Lung (tissue), 12 donors: ENCODE results near the gene PTGDS. TPM values are rescaled to one million over a fixed set of nuclear protein-coding genes. Genes with fewer than 3 reads are reported as not detected.
A peak's percentile ranks its signal among the peaks of the same experiment; 100 is the strongest.
"Not testable (repeated sequence)": the region's sequence is repeated elsewhere in the genome, so short reads cannot be mapped to it uniquely, and the experiment has no call there.

Source experiments
- ATAC-seq: fragments of 200-7000 bp; cut with Tn5 transposase; one replicate; pipeline ENCODE4 v1.9.1; 2020; ENCODE audit warnings: moderate number of reproducible peaks; ENCODE audit not compliant: insufficient read depth, low FRiP score
- DNase-seq, 3 donors: peaks; one replicate each; pipeline ENCODE4 v3.0.0-alpha.2; 2013 to 2017
- H3K27ac ChIP-seq, 2 donors: one replicate each; pipeline ENCODE4 v1.5.1; 2013; ENCODE audit warnings: mild to moderate bottlenecking in 2 of 2, moderate library complexity in 2 of 2, control low read depth in 1 of 2, inconsistent platforms in 1 of 2, low read depth in 1 of 2, low read length in 1 of 2
- H3K27me3 ChIP-seq, 3 donors: one replicate each; pipeline ENCODE4 v1.5.1; 2013; ENCODE audit warnings: low read length in 2 of 3; ENCODE audit not compliant: control insufficient read depth in 3 of 3, insufficient read depth in 3 of 3
- H3K36me3 ChIP-seq, 4 donors: one replicate each; pipeline ENCODE4 v1.5.1; 2013; ENCODE audit warnings: low read length in 4 of 4, mild to moderate bottlenecking in 1 of 4, moderate library complexity in 1 of 4; ENCODE audit not compliant: control insufficient read depth in 4 of 4, insufficient read depth in 4 of 4
- H3K4me1 ChIP-seq, 5 donors: one replicate each; pipeline ENCODE4 v1.5.1; 2013; ENCODE audit warnings: low read length in 5 of 5, mild to moderate bottlenecking in 2 of 5, moderate library complexity in 1 of 5; ENCODE audit not compliant: control insufficient read depth in 5 of 5, insufficient read depth in 5 of 5
- H3K4me3 ChIP-seq: one replicate; pipeline ENCODE4 v1.5.1; 2013; ENCODE audit warnings: mild to moderate bottlenecking, control low read depth, moderate library complexity
- H3K9ac ChIP-seq, 2 donors: one replicate each; pipeline ENCODE4 v1.5.1; 2013; ENCODE audit warnings: low read length in 2 of 2, control low read depth in 1 of 2; ENCODE audit not compliant: insufficient read depth in 1 of 2
- H3K9me3 ChIP-seq, 4 donors: one replicate each; pipeline ENCODE4 v1.5.1; 2013; ENCODE audit warnings: low read length in 3 of 4, mild to moderate bottlenecking in 1 of 4, moderate library complexity in 1 of 4; ENCODE audit not compliant: control insufficient read depth in 4 of 4, insufficient read depth in 3 of 4
- CTCF ChIP-seq: IDR thresholded peaks from 2 replicates; pipeline ENCODE4 v1.5.1; 2012; ENCODE audit warnings: mild to moderate bottlenecking; ENCODE audit errors: control extremely low read depth, extremely low read depth
- WGBS, 2 donors: extraction: QIAGEN DNeasy Blood & Tissue Kit; methylation state at CpG; one replicate each; pipeline ENCODE4 v1.1.7; 2013; 5-methylcytosine and 5-hydroxymethylcytosine counted together
- polyA plus RNA-seq, 2 donors: library from polyadenylated mRNA; stranded (reverse); fragments of 200-250 nt; gene quantifications; one replicate each; pipeline ENCODE4 v1.2.1, GENCODE V29; 2013
- total RNA-seq, 2 donors: library from RNA; depleted of rRNA in 1 of 2; stranded (reverse); fragments of >200 nt in 1 of 2; gene quantifications; one replicate each; pipeline ENCODE4 v1.2.1, GENCODE V29; 2014 to 2021
- donor health status: control.
- donor health status: control.
- donor health status: Bipolar disorder and iron deficiency.
- donor health status: healthy.
- donor health status: DM: yes; HTN: yes; CAD: no.

Gene PTGDS
- total and polyA plus RNA-seq, 4 donors, result 19.4 to 159 (median 93.7) TPM

GRCh38 chr9:137002646-137003041 is 25.3 kb downstream of the PTGDS start:
- 88 to 92% methylated on average over 10 of the region's 10 CpGs for WGBS, 2 donors

GRCh38 chr9:137004285-137004684 is 27.0 kb downstream of the PTGDS start:
- not testable (repeated sequence) for H3K4me1 ChIP-seq, H3K27ac ChIP-seq, H3K9me3 ChIP-seq, H3K36me3 ChIP-seq, H3K9ac ChIP-seq, DNase-seq, H3K27me3 ChIP-seq, ATAC-seq, H3K4me3 ChIP-seq
- 41 to 45% methylated on average over 17 of the region's 17 CpGs for WGBS, 2 donors
- peak; percentile 5 for TF ChIP-seq CTCF

More at GRCh38 chr9:137002646-137003041, 25.3 kb downstream of the PTGDS start:
- DNase-seq, result no peak
- Histone ChIP-seq H3K4me3 (no peak overlapping the region), H3K9ac (no peak overlapping the region), H3K27me3 (no peaks in the 10 kb centered on the region), H3K4me1 (peaks cover 0 to 8% (median 0%) of the 10 kb centered on the region in 5 donors), H3K9me3 (peaks cover 0 to 2% (median 0%) of the 10 kb centered on the region in 4 donors), H3K36me3 (no peaks in the 10 kb centered on the region), H3K27ac (no peak overlapping the region)
- ATAC-seq, result no peak
- no peak for TF ChIP-seq CTCF

GRCh38 chr9:137006116-137007003 is 29.1 kb downstream of the PTGDS start:
- H3K36me3 ChIP-seq, result peaks cover 0 to 16% (median 3%) of the 10 kb centered on the region in 4 donors
- H3K4me1 ChIP-seq, result peaks cover 0 to 6% (median 0%) of the 10 kb centered on the region in 5 donors
- DNase-seq, result no peak
- H3K27ac ChIP-seq, result no peak overlapping the region
- H3K4me3 ChIP-seq, result no peak overlapping the region
- 56 to 68% methylated on average over 24 of the region's 24 CpGs for WGBS, 2 donors
- H3K27me3 ChIP-seq, result no peaks in the 10 kb centered on the region
- peaks cover 0 to 2% (median 0%) of the 10 kb centered on the region in 4 donors for H3K9me3 ChIP-seq
- no peak for ATAC-seq
- no peak for TF ChIP-seq CTCF
- no peak overlapping the region for H3K9ac ChIP-seq
